Keratinocyte (primary cell): ENCODE measurements around the gene CTNNA3. TPM values are rescaled to one million over a fixed set of nuclear protein-coding genes. Genes with fewer than 3 reads are reported as not detected.

ENCODE experiments used
- DNase-seq: peaks from one replicate; pipeline ENCODE4 v3.0.0-alpha.2; 2011; ENCODE audit warnings: low read depth, missing footprints, low spot score
- FAIRE-seq: peaks from 2 replicates; lab custom pipeline; 2011; peaks lifted over from hg19 to GRCh38; lab: Jason Lieb, UNC
- H2AFZ ChIP-seq: 2 replicates; pipeline ENCODE4 v1.6.0; 2012; ENCODE audit warnings: low read length, control low read depth, inconsistent platforms; ENCODE audit not compliant: control insufficient read depth
- H3K27ac ChIP-seq: 2 replicates; pipeline ENCODE4 v1.5.1; 2011; ENCODE audit warnings: low read length; ENCODE audit not compliant: control insufficient read depth, insufficient read depth
- H3K27me3 ChIP-seq: 3 replicates; pipeline ENCODE4 v1.6.0; 2011; ENCODE audit warnings: low read length; ENCODE audit not compliant: control insufficient read depth, insufficient read depth; ENCODE audit errors: extremely low read depth
- H3K36me3 ChIP-seq, 2 experiments: 2 replicates in 1 of 2; 3 replicates in 1 of 2; pipeline ENCODE4 v1.5.1; 2011; ENCODE audit warnings: low read length in 2 of 2, mild to moderate bottlenecking in 1 of 2; ENCODE audit not compliant: control insufficient read depth in 2 of 2, insufficient read depth in 2 of 2; ENCODE audit errors: extremely low read depth in 1 of 2
- H3K4me1 ChIP-seq: 3 replicates; pipeline ENCODE4 v1.5.1; 2011; ENCODE audit warnings: low read length; ENCODE audit not compliant: control insufficient read depth, insufficient read depth; ENCODE audit errors: extremely low read depth
- H3K4me2 ChIP-seq: 3 replicates; pipeline ENCODE4 v1.6.0; 2011; ENCODE audit warnings: low read depth, low read length; ENCODE audit not compliant: control insufficient read depth, insufficient read depth; ENCODE audit errors: extremely low read depth
- H3K4me3 ChIP-seq, 3 experiments: fragments of 200-600 bp in 1 of 3; sonication (generic) in 1 of 3; 2 replicates in 2 of 3; 3 replicates in 1 of 3; pipeline ENCODE4 v1.5.1; 2011 to 2016; ENCODE audit warnings: low read length in 3 of 3, mild to moderate bottlenecking in 3 of 3, control low read depth in 2 of 3, inconsistent platforms in 1 of 3, low read depth in 1 of 3, mixed read lengths in 1 of 3, mixed run types in 1 of 3, moderate library complexity in 1 of 3; ENCODE audit not compliant: control insufficient read depth in 2 of 3, insufficient read depth in 2 of 3; ENCODE audit errors: extremely low read depth in 1 of 3
- H3K79me2 ChIP-seq: 2 replicates; pipeline ENCODE4 v1.6.0; 2012; ENCODE audit warnings: low read length; ENCODE audit not compliant: control insufficient read depth, insufficient read depth
- H3K9ac ChIP-seq: 3 replicates; pipeline ENCODE4 v1.6.0; 2011; ENCODE audit warnings: low read length; ENCODE audit not compliant: control insufficient read depth, insufficient read depth; ENCODE audit errors: extremely low read depth
- H3K9me1 ChIP-seq: 3 replicates; pipeline ENCODE4 v1.6.0; 2011; ENCODE audit warnings: low read length; ENCODE audit not compliant: control insufficient read depth, insufficient read depth; ENCODE audit errors: extremely low read depth
- H3K9me3 ChIP-seq: 2 replicates; pipeline ENCODE4 v1.5.1; 2012; ENCODE audit warnings: low read depth, low read length; ENCODE audit not compliant: control insufficient read depth
- H4K20me1 ChIP-seq: 3 replicates; pipeline ENCODE4 v1.6.0; 2011; ENCODE audit warnings: low read length; ENCODE audit not compliant: control insufficient read depth, insufficient read depth; ENCODE audit errors: extremely low read depth
- EZH2 ChIP-seq: IDR thresholded peaks from one replicate; pipeline ENCODE4 v1.6.1; 2012; ENCODE audit warnings: inconsistent platforms, mild to moderate bottlenecking, low read length, moderate library complexity
- dilution Hi-C: fragments of 300-500 bp; cut with MboI; formaldehyde crosslinking; loops from one replicate; pipeline ENCODE4 v1.7.0; 2020; ENCODE audit warnings: low sequenced_read_pairs; ENCODE audit not compliant: extremely low pct_ligation_motif_present
- polyA plus RNA-seq, 5 experiments: library from polyadenylated mRNA; depleted of rRNA in 3 of 5; stranded (reverse) in 3 of 5; stranded (forward) in 1 of 5; unstranded in 1 of 5; fragments of >200 nt; gene quantifications; 1 replicate in 1 of 5; 2 replicates in 3 of 5; 3 replicates in 1 of 5; pipeline versions ENCODE4 v1.2.1 to v1.2.3, GENCODE V29; 2011 to 2012; ENCODE audit warnings: missing spikeins in 2 of 5, low read depth in 1 of 5, low replicate concordance in 1 of 5
- TF ChIP-seq, protein P1 (sequence below), 3 experiments: IDR thresholded peaks in 1 of 3; conservative IDR thresholded peaks in 1 of 3; optimal IDR thresholded peaks in 1 of 3; 2 replicates in 2 of 3; 3 replicates in 1 of 3; pipeline versions ENCODE3 to v1.5.1; 2011; ENCODE audit warnings: low read length in 3 of 3, mild to moderate bottlenecking in 3 of 3, moderate library complexity in 2 of 3, control low read depth in 1 of 3, inconsistent platforms in 1 of 3; ENCODE audit not compliant: insufficient read depth in 2 of 3; ENCODE audit errors: extremely low read depth in 1 of 3

CTNNA3 gene
- polyA plus RNA-seq, 1 donor (not counting 4 experiments of a cell fraction or from before 2014, with no cell fraction given) = 0.01 TPM

DNA sequence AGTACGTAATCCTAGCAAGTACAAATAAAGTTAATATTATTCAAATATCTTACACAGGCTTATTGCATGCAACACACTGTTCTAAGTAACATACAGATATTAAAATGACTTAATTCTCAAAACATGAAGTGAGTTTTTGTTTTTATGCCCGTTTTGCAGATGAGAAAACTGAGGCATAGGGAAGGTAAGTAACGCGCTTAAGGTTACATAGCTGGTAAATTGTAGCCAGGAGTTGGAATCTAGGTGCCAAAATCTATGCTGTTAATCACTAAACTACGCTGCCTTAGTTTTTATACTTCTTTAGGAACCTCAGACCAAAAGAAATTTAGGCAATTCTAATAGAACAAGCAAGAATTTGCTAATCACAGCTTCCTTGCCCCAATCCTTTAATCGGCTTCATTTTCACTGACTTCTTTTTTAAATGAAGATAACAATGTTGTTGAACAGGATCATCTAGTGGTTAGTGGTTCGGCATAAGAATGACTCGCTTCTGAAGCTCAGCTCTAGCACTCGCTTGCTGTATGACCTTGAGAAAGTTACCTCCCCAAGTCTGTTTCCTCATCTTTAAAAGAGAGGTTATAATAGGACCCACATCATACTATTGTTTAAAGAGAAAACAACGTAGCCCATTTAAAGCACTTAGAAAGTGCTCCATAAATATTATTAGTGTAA, 771.2 kb downstream of the CTNNA3 start:
- Histone ChIP-seq H4K20me1 (no peaks in the 10 kb centered on the region), H3K9ac (no peak overlapping the region), H3K4me3 (no peak overlapping the region), H3K27me3 (peaks cover 20% of the 10 kb centered on the region), H3K9me3 (no peaks in the 10 kb centered on the region), H3K4me2 (no peak overlapping the region), H3K9me1 (no peaks in the 10 kb centered on the region), H3K4me1 (no peaks in the 10 kb centered on the region), H3K36me3 (no peaks in the 10 kb centered on the region), H2AFZ (no peak overlapping the region), H3K27ac (no peak overlapping the region), H3K79me2 (no peaks in the 10 kb centered on the region)
- DNase-seq = no peak
- no peak for FAIRE-seq
- dilution Hi-C loops = no loop called here
- TF ChIP-seq, protein P1, sequence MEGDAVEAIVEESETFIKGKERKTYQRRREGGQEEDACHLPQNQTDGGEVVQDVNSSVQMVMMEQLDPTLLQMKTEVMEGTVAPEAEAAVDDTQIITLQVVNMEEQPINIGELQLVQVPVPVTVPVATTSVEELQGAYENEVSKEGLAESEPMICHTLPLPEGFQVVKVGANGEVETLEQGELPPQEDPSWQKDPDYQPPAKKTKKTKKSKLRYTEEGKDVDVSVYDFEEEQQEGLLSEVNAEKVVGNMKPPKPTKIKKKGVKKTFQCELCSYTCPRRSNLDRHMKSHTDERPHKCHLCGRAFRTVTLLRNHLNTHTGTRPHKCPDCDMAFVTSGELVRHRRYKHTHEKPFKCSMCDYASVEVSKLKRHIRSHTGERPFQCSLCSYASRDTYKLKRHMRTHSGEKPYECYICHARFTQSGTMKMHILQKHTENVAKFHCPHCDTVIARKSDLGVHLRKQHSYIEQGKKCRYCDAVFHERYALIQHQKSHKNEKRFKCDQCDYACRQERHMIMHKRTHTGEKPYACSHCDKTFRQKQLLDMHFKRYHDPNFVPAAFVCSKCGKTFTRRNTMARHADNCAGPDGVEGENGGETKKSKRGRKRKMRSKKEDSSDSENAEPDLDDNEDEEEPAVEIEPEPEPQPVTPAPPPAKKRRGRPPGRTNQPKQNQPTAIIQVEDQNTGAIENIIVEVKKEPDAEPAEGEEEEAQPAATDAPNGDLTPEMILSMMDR (optimal IDR thresholded peaks at IDR 0.05 in 1 of 3, IDR thresholded peaks at IDR 0.05 in 1 of 3, conservative IDR thresholded peaks at IDR 0.05 in 1 of 3; ENCODE audit: extremely low read depth in 1 of 3, insufficient read depth in 2 of 3, low read length in 3 of 3) = no peak
- TF ChIP-seq EZH2 = no peak

DNA sequence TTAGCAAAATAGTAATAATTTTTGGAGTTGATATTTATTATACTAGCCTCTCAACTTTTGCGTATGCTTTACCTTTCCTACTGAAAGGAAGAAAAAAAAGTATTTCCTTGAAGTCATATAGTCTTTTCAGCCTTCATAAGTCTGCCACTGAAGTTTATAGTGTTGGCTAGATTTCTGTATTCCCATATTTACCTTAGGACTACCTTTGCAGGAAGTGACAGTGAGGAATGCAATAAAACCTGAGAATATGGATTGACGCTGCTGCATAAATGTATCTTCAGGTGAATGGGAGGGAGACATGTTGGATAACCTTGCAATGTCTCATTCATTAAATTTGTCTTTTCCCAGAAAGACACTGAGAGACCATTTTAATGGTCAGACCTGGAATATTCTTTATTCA, 776.7 kb downstream of the CTNNA3 start:
- Histone ChIP-seq H3K9me3 (no peaks in the 10 kb centered on the region), H4K20me1 (no peaks in the 10 kb centered on the region), H2AFZ (no peak overlapping the region), H3K9me1 (no peaks in the 10 kb centered on the region), H3K4me2 (no peak overlapping the region), H3K27me3 (no peaks in the 10 kb centered on the region), H3K4me3 (no peak overlapping the region), H3K27ac (no peak overlapping the region), H3K9ac (no peak overlapping the region), H3K4me1 (no peaks in the 10 kb centered on the region), H3K36me3 (no peaks in the 10 kb centered on the region), H3K79me2 (no peaks in the 10 kb centered on the region)
- TF ChIP-seq EZH2 = no peak
- TF ChIP-seq, protein P1 (optimal IDR thresholded peaks at IDR 0.05 in 1 of 3, IDR thresholded peaks at IDR 0.05 in 1 of 3, conservative IDR thresholded peaks at IDR 0.05 in 1 of 3; ENCODE audit: extremely low read depth in 1 of 3, insufficient read depth in 2 of 3, low read length in 3 of 3) = no peak
- no peak for FAIRE-seq
- DNase-seq = no peak
- dilution Hi-C loops = no loop called here
